ENCODE results near the gene TPST2.

TPST2 gene

DNA sequence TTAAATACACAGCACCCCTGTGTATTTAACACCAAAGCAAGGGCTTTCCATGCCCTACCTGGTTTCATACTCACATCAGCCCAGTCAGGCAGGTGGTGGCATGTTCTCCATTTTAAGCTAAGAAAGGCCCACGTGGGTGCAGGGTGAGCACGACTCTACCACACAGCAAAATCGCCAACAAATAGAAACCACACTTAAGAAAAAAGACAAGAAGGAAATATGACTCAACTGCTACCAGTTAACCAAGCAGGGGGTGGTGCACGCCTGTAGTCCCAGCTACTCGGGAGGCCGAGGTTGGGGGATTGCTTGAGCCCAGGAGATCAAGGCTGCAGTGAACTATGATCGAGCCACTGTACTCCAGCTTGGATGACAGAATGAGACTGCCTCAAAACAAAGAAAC is 42.5 kb downstream of the TPST2 start:
- H3K4me3 ChIP-seq (ENCODE audit: low read depth, low read length): no peak overlapping the region
- TF ChIP-seq, protein P1, sequence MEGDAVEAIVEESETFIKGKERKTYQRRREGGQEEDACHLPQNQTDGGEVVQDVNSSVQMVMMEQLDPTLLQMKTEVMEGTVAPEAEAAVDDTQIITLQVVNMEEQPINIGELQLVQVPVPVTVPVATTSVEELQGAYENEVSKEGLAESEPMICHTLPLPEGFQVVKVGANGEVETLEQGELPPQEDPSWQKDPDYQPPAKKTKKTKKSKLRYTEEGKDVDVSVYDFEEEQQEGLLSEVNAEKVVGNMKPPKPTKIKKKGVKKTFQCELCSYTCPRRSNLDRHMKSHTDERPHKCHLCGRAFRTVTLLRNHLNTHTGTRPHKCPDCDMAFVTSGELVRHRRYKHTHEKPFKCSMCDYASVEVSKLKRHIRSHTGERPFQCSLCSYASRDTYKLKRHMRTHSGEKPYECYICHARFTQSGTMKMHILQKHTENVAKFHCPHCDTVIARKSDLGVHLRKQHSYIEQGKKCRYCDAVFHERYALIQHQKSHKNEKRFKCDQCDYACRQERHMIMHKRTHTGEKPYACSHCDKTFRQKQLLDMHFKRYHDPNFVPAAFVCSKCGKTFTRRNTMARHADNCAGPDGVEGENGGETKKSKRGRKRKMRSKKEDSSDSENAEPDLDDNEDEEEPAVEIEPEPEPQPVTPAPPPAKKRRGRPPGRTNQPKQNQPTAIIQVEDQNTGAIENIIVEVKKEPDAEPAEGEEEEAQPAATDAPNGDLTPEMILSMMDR (IDR thresholded peaks at IDR 0.05; ENCODE audit: insufficient read depth, low read depth, low read length, missing control alignments): no peak
- DNase-seq (ENCODE audit: low read depth): no peak

DNA sequence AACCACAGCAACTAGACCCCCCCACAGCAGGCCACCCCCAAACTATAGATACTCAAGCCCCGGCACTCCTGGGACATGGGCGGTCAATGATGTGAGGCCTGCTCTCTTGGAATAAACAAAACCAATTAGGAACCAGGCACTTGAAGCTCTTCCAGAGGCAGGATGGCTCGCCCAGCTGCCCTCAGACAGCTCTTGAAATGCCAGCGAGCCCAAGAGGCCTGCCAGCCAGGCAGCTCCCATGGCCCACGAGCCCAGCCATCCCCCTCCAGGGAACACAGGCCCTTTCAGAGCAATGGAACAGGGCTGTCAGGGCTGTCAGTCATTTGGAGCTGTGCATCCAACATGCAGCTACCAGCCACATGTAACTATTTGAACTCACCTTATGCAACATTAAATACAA is 43.6 kb downstream of the TPST2 start:
- TF ChIP-seq, protein P1 (IDR thresholded peaks at IDR 0.05; ENCODE audit: insufficient read depth, low read depth, low read length, missing control alignments): no peak
- no peak for DNase-seq (ENCODE audit: low read depth)
- H3K4me3 ChIP-seq (ENCODE audit: low read depth, low read length): no peak overlapping the region

DNA sequence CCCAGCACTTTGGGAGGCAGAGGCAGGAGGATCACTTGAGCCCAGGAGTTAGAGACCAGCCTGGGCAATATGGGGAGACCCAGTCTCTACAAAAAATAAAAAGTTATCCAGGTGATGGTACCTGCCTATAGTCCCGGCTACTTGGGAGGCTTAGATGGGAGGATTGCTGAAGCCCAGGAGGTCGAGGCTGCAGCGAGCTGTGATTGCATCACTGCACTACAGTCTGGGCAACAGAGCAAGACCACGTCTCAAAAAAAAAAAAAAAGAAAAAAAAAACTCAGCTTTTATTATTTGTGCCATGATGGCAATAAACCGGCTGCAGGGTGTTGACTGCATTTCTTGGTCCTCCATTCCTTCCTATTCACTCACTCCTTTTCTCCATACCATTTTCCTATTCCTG is 44.1 kb downstream of the TPST2 start:
- TF ChIP-seq, protein P1 (IDR thresholded peaks at IDR 0.05; ENCODE audit: insufficient read depth, low read depth, low read length, missing control alignments): no peak
- H3K4me3 ChIP-seq (ENCODE audit: low read depth, low read length): no peak overlapping the region
- DNase-seq (ENCODE audit: low read depth): no peak

DNA sequence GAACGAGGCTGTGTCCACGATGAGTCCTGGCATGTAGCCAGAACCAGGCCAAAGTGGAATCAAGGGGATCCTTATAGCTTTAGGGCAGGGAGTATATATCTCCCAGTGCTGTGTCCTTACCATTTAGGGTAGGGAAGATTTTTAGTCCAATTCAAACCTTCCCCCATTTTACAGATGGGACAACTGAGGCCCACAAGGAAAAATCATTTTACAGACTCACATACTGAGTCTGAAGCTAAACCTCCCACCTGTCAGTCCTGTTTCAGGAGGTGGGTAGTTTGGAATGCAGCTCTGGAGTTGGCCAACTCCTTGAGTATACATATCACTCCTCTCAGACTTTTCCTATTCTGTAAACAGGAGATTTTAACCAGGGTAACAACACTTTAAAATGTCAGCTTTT is 44.5 kb downstream of the TPST2 start:
- no peak for DNase-seq (ENCODE audit: low read depth)
- H3K4me3 ChIP-seq (ENCODE audit: low read depth, low read length): no peak overlapping the region
- TF ChIP-seq, protein P1 (IDR thresholded peaks at IDR 0.05; ENCODE audit: insufficient read depth, low read depth, low read length, missing control alignments): no peak

DNA sequence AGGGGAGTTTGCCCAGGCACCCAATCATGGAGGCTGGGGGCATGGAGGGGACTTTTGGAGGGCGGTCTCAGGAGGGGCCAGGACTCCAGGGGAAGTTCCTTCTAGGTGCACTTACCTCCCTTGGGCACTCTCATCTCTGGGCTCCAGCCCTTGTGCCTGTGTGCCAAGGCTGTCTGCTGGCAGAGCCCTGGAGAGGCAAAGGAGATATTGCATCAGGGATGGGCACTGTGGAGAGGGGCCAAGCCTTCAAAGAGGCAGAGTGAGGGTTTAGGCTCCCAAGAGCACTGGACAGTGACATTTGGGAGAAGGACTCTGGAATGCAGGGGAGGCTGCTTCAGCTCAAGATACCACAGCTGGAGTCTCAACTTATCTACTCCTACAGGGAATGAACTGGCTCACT is 45.4 kb downstream of the TPST2 start:
- no peak overlapping the region for H3K4me3 ChIP-seq (ENCODE audit: low read depth, low read length)
- TF ChIP-seq, protein P1 (IDR thresholded peaks at IDR 0.05; ENCODE audit: insufficient read depth, low read depth, low read length, missing control alignments): no peak
- DNase-seq (ENCODE audit: low read depth): no peak

DNA sequence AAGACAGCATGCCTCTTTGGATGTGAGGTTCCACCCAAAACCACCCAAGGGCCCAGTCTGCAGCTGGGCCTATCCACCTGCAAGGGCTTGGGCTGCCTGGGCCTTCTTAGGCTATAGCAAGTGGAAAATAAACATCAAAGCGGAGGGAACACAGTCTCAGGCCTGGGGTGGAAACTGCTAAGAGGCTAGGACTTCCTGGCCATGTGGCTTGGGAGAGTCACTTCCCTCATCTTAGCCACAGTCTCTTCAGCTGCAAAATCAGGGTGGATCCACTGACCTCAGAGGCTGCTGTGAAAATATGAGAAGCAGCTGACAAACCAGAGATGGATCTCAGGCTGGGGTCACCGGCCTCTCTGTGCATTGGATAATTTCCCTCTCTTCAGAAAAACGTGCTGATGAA is 47.1 kb downstream of the TPST2 start:
- DNase-seq (ENCODE audit: low read depth): no peak
- no peak overlapping the region for H3K4me3 ChIP-seq (ENCODE audit: low read depth, low read length)
- TF ChIP-seq, protein P1 (IDR thresholded peaks at IDR 0.05; ENCODE audit: insufficient read depth, low read depth, low read length, missing control alignments): no peak

DNA sequence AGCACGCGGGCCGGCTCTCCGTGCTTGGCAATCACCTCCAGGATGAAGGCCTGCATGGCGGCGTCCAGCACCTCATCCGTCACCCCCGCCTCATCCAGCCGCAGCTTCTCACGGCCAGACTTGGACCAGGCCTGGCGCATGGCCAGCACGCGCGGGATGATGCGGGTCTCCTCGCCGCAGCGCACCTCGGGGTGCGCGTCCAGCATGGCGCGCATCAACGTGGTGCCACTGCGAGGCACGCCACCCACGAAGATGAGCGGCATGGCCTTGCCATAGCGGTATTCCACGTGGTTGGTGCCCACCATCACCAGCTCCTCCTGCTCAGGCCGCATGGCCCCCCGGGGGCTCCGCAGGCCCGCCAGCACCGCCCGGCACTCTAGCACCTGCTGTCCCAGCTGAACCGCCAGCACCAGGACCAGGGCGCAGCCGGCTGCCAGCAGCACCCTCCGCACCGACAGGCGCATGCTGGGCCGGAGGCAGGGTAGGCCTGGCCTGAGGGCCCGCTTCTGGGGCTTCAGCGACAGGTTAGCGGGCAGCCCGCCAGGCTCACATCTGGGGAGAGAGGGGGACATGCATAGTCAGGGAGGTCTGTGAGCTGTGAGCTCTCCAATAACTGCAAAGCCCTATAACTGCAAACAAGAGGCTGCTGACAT is 48.6 kb downstream of the TPST2 start:
- H3K4me3 ChIP-seq (ENCODE audit: low read depth, low read length): no peak overlapping the region
- TF ChIP-seq, protein P1 (IDR thresholded peaks at IDR 0.05; ENCODE audit: insufficient read depth, low read depth, low read length, missing control alignments): no peak
- DNase-seq (ENCODE audit: low read depth): no peak

Measured in GM12865 (cell line).